Fibroblast of villous mesenchyme (primary cell): ENCODE data around the gene PRKCB. TPM values are rescaled to one million over a fixed set of nuclear protein-coding genes. Genes with fewer than 3 reads are reported as not detected.
A peak's percentile ranks its signal among the peaks of the same experiment; 100 is the strongest.

Experiments used
- DNase-seq: peaks from one replicate; pipeline ENCODE4 v3.0.0-alpha.2; 2010; ENCODE audit warnings: low read depth
- H3K4me3 ChIP-seq: 2 replicates; pipeline ENCODE4 v1.5.1; 2011; ENCODE audit warnings: low read depth, mild to moderate bottlenecking, low read length
- CTCF ChIP-seq: IDR thresholded peaks from 2 replicates; pipeline ENCODE4 v1.5.1; 2012; ENCODE audit warnings: low read depth, mild to moderate bottlenecking, low read length; ENCODE audit not compliant: insufficient read depth
- total RNA-seq: library from RNA; depleted of rRNA; stranded (reverse); fragments of >200 nt; gene quantifications from 2 replicates; pipeline ENCODE4 v1.2.3, GENCODE V29; 2012

PRKCB gene
- total RNA-seq, 1 donor, result not detected

DNA sequence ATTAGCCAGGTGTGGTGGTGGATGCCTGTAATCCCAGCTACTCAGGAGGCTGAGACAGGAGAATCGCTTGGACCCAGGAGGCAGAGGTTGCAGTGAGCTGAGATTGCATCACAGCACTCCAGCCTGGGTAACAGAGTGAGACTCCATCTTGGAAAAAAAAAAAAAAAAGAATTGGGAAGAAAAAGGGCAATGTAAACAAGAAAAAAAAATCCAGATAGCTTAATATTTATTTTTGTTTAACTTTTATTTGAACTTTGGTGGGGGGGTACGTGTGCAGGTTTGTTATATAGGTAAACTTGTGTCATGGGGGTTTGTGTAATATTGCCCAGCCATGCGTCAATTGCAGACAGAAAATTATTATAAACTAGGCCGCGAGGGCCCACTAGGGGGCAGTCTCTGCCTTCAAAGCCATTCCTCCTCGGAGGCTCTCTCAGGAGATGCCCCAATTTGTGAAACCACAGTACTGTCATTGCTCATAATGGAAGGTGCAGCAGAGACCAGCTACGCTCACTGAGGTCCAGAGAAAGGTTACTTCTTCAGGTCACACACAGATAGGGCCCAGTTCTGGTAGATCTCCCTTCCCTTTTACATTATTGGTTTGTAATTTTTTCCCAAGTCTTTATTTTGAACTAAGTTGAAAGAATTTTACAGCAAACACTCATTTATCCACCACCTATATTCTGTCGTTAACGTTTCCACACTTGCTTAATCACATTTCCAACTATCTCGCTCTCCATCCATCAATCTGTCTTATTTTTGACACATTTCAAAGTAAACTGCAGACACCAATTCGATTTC lies 206.2 kb downstream of the PRKCB start:
- DNase-seq, result peak; percentile 47
- H3K4me3 ChIP-seq, result no peak overlapping the region
- peak; percentile 75 for TF ChIP-seq CTCF

DNA sequence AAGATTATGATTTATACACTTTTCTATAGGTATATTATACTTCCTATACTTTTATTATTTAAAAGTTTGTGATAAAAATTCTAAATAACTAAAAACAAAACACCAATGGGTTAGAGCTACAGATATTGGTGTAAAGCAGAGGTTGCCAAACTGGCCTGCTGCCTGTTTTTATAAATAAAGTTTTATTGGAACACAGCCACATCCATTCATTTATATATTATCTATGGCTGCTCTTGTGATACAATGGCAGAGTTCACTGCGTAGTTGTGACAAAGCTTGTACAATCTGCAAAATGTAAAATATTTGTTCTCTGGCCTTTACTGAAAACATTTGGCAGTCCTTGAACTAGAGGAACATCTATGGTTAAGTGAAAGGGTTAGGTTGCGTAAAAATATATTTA lies 208.7 kb downstream of the PRKCB start:
- TF ChIP-seq CTCF, result no peak
- DNase-seq, result no peak
- H3K4me3 ChIP-seq, result no peak overlapping the region

DNA sequence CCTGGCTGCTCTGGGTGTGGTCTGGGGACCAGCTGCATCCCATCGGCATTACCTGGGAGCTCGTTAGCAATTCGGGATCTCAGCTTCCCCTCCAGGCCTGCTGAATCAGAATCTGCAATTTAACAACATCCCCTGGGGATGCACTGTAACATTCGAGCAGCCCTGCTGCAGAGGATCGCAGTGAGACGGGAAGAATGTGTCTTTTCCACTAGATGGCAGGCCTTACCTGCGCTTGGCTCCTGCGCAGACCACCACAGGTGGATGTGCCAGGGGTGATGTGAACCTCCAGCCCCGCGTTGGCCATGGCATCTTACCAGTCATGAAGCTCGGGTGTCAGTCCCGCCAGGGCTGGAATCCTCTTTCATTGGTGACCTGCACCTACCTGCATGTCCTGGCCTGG lies 209.9 kb downstream of the PRKCB start:
- no peak overlapping the region for H3K4me3 ChIP-seq
- no peak for DNase-seq

GRCh38 chr16:24046442-24046841 lies 210.7 kb downstream of the PRKCB start:
- TF ChIP-seq CTCF, result no peak
- no peak overlapping the region for H3K4me3 ChIP-seq
- DNase-seq, result no peak

More for the DNA sequence above, 209.9 kb downstream of the PRKCB start:
- TF ChIP-seq CTCF, result no peak

GRCh38 chr16:24049113-24049512 lies 213.3 kb downstream of the PRKCB start:
- TF ChIP-seq CTCF, result no peak
- H3K4me3 ChIP-seq, result no peak overlapping the region
- no peak for DNase-seq

DNA sequence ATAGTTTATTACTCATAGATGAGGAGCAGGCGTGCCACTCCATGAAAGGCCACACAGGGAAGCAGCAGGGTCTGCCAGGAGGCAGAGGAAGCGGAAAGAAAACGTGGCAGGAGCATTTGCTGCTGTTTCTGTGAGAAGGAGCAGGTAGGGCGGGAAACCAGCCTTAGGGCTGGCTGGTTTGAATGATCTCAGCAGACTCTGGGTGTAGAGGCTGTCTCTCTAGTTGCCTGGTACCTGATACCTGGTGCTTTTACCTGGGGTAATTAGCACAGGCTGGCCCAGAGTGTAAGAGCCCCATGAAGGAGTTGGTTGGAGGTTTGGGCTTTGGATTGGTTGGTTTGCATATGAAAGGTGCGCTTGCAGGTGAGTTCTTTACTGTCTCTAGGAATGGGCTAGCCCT lies 215.3 kb downstream of the PRKCB start:
- TF ChIP-seq CTCF, result no peak
- DNase-seq, result no peak
- H3K4me3 ChIP-seq, result no peak overlapping the region
